GM23338 (cell line): ENCODE data around the gene SLC30A7. TPM values are rescaled to one million over a fixed set of nuclear protein-coding genes. Genes with fewer than 3 reads are reported as not detected.

Experiments
- ATAC-seq: fragments of 200-7000 bp; cut with Tn5 transposase; 3 replicates; pipeline ENCODE4 v1.9.1; 2020
- DNase-seq: peaks from one replicate; pipeline ENCODE4 v3.0.0-alpha.2; 2015; ENCODE audit warnings: low spot score
- H2AFZ ChIP-seq: fragments of 200-600 bp; sonication (generic); 2 replicates; pipeline ENCODE4 v1.8.0; 2016; ENCODE audit warnings: antibody characterized with exemption, mild to moderate bottlenecking, moderate library complexity
- H3F3A ChIP-seq: fragments of 200-600 bp; sonication (generic); replicated peaks from 2 replicates; pipeline ENCODE4 v1.8.0; 2017; ENCODE audit warnings: antibody characterized with exemption, mixed run types, low read depth
- H3K27ac ChIP-seq: fragments of 200-600 bp; sonication (generic); 2 replicates; pipeline ENCODE4 v1.6.1; 2016; ENCODE audit warnings: low read depth
- H3K27me3 ChIP-seq: fragments of 200-600 bp; sonication (generic); 2 replicates; pipeline ENCODE4 v1.8.0; 2016; ENCODE audit warnings: mild to moderate bottlenecking, mixed run types, moderate library complexity; ENCODE audit not compliant: insufficient read depth
- H3K36me3 ChIP-seq: fragments of 200-600 bp; sonication (generic); 2 replicates; pipeline ENCODE4 v1.8.0; 2016; ENCODE audit warnings: mild to moderate bottlenecking; ENCODE audit not compliant: insufficient read depth
- H3K4me1 ChIP-seq: fragments of 200-600 bp; sonication (generic); 2 replicates; pipeline ENCODE4 v1.8.0; 2016; ENCODE audit warnings: mild to moderate bottlenecking, moderate library complexity; ENCODE audit not compliant: insufficient read depth
- H3K4me2 ChIP-seq: fragments of 200-600 bp; sonication (generic); 2 replicates; pipeline ENCODE4 v1.7.1; 2017; ENCODE audit warnings: mixed run types
- H3K4me3 ChIP-seq: fragments of 200-600 bp; sonication (generic); 2 replicates; pipeline ENCODE4 v1.6.1; 2016; ENCODE audit warnings: mixed run types
- H3K79me2 ChIP-seq: fragments of 200-600 bp; sonication (generic); replicated peaks from 2 replicates; pipeline ENCODE4 v1.8.0; 2017; ENCODE audit warnings: mild to moderate bottlenecking; ENCODE audit not compliant: insufficient read depth
- H3K9me2 ChIP-seq: fragments of 200-600 bp; sonication (generic); 2 replicates; pipeline ENCODE4 v1.8.0; 2017; ENCODE audit not compliant: insufficient read depth
- H4K20me1 ChIP-seq: fragments of 200-600 bp; sonication (generic); replicated peaks from 2 replicates; pipeline ENCODE4 v1.8.0; 2017; ENCODE audit warnings: mild to moderate bottlenecking; ENCODE audit not compliant: insufficient read depth
- H3K27ac Mint-ChIP-seq: 2 replicates; pipeline ENCODE4 v1.8.0; 2020; ENCODE audit warnings: inconsistent platforms, mild to moderate bottlenecking, moderate library complexity, mixed read lengths
- H3K27me3 Mint-ChIP-seq: 3 replicates; pipeline ENCODE4 v1.8.0; 2022; ENCODE audit warnings: low read depth, mild to moderate bottlenecking, moderate library complexity, mixed read lengths, inconsistent platforms; ENCODE audit not compliant: insufficient read depth, poor library complexity
- H3K36me3 Mint-ChIP-seq: 3 replicates; pipeline ENCODE4 v1.8.0; 2021; ENCODE audit warnings: low read depth, mild to moderate bottlenecking, inconsistent platforms, moderate library complexity, mixed read lengths
- H3K4me1 Mint-ChIP-seq: 3 replicates; pipeline ENCODE4 v1.8.0; 2020; ENCODE audit warnings: mild to moderate bottlenecking, inconsistent platforms, mixed read lengths
- H3K4me3 Mint-ChIP-seq: 3 replicates; pipeline ENCODE4 v1.8.0; 2021; ENCODE audit warnings: moderate library complexity, mild to moderate bottlenecking, inconsistent platforms, mixed read lengths
- H3K9me3 Mint-ChIP-seq: 3 replicates; pipeline ENCODE4 v1.8.0; 2020; ENCODE audit warnings: moderate library complexity, mild to moderate bottlenecking, inconsistent platforms, mixed read lengths
- CREB1 ChIP-seq: fragments of 250-450 bp; sonication (Bioruptor Pico); IDR thresholded peaks from 2 replicates; pipeline ENCODE4 v1.5.0; 2020; ENCODE audit warnings: low read depth, mild to moderate bottlenecking, moderate library complexity
- CTCF ChIP-seq, 2 experiments: fragments of 200-600 bp in 1 of 2; sonication (generic) in 1 of 2; conservative IDR thresholded peaks; 2 replicates each; pipeline versions ENCODE4 v1.5.1 to v1.6.1; 2016 to 2017; ENCODE audit warnings: antibody characterized with exemption in 2 of 2, low read depth in 2 of 2, mild to moderate bottlenecking in 2 of 2, moderate library complexity in 1 of 2
- ETS1 ChIP-seq: IDR thresholded peaks from 2 replicates; pipeline ENCODE4 v1.6.1; 2016; ENCODE audit warnings: antibody characterized with exemption
- EZH2 ChIP-seq: fragments of 200-600 bp; sonication (generic); IDR thresholded peaks from one replicate; pipeline ENCODE4 v1.8.0; 2017; ENCODE audit warnings: antibody characterized with exemption, mild to moderate bottlenecking, low read depth; ENCODE audit not compliant: unreplicated experiment
- EZH2phosphoT487 ChIP-seq: fragments of 200-600 bp; sonication (generic); IDR thresholded peaks from one replicate; pipeline ENCODE4 v1.8.1; 2018; ENCODE audit warnings: antibody characterized with exemption; ENCODE audit not compliant: unreplicated experiment
- JUNB ChIP-seq: IDR thresholded peaks from one replicate; pipeline ENCODE4 v1.6.1; 2016; ENCODE audit warnings: antibody characterized with exemption; ENCODE audit not compliant: unreplicated experiment
- NANOG ChIP-seq: IDR thresholded peaks from 2 replicates; pipeline ENCODE4 v1.6.1; 2016; ENCODE audit warnings: antibody characterized with exemption, borderline replicate concordance
- POLR2AphosphoS5 ChIP-seq: IDR thresholded peaks from 2 replicates; pipeline ENCODE4 v1.6.1; 2016; ENCODE audit warnings: antibody characterized with exemption, low read depth
- STAT1 ChIP-seq: IDR thresholded peaks from one replicate; pipeline ENCODE4 v1.6.1; 2016; ENCODE audit warnings: antibody characterized with exemption; ENCODE audit not compliant: unreplicated experiment
- ZNF114 ChIP-seq: fragments of 250-450 bp; sonication (Bioruptor Pico); IDR thresholded peaks from 2 replicates; pipeline ENCODE4 v1.5.0; 2020; ENCODE audit warnings: mild to moderate bottlenecking, moderate library complexity
- ZNF331 ChIP-seq: fragments of 250-450 bp; sonication (Bioruptor Pico); IDR thresholded peaks from 2 replicates; pipeline ENCODE4 v1.5.0; 2020; ENCODE audit warnings: low read depth, mild to moderate bottlenecking, moderate library complexity
- ZNF462 ChIP-seq: fragments of 250-450 bp; sonication (Bioruptor Pico); IDR thresholded peaks from 2 replicates; pipeline ENCODE4 v1.5.0; 2020; ENCODE audit warnings: mild to moderate bottlenecking, moderate library complexity
- polyA plus RNA-seq: library from polyadenylated mRNA; unstranded; fragments of >200 nt; fragmentation: Nextera tagmentation; extraction: Ambion mirVana; gene quantifications from 2 replicates; pipeline ENCODE4 v1.2.1, GENCODE V29; 2016
- total RNA-seq: library from RNA; depleted of rRNA; stranded (reverse); fragments of >200 nt; shearing (Covaris generic); gene quantifications from 2 replicates; pipeline ENCODE4 v1.2.3, GENCODE V29; 2014

SLC30A7 gene
- total and polyA plus RNA-seq, 2 experiments from 2014 or later, result 9.8 to 25.1 TPM

- H3K36me3 Mint-ChIP-seq, result peaks cover 32% of the 10 kb centered on the region
- H3K27me3 ChIP-seq, result no peaks in the 10 kb centered on the region
- H4K20me1 ChIP-seq, result 0 out of 2 replicates have a peak, but pooled peaks cover 3% of the 10 kb centered on the region
- no peaks in the 10 kb centered on the region for H3K4me1 Mint-ChIP-seq
- no peaks in the 10 kb centered on the region for H3K27me3 Mint-ChIP-seq
- no peak overlapping the region for H3K4me3 Mint-ChIP-seq
- H3K9me3 Mint-ChIP-seq, result 0 out of 3 replicates have a peak, but pooled peaks cover 3% of the 10 kb centered on the region
- H3K4me1 ChIP-seq, result no peaks in the 10 kb centered on the region
- H3F3A ChIP-seq, result no peaks in the 10 kb centered on the region
- DNase-seq, result no peak
- H2AFZ ChIP-seq, result no peak overlapping the region
- no peak overlapping the region for H3K4me3 ChIP-seq
- H3K79me2 ChIP-seq, result no peaks in the 10 kb centered on the region; the same call in 1 of the 2 replicates
- H3K9me2 ChIP-seq, result no peaks in the 10 kb centered on the region
- no peak overlapping the region for H3K27ac ChIP-seq
- no peak for ATAC-seq
- H3K27ac Mint-ChIP-seq, result no peak overlapping the region
- TF ChIP-seq ZNF331 (no peak), EZH2 (no peak), ZNF114 (no peak), ZNF462 (CRISPR knock-in tag) (no peak), CTCF (conservative IDR thresholded peaks at IDR 0.05; ENCODE audit: low read depth in 2 of 2) (no peak), JUNB (no peak), EZH2phosphoT487 (no peak), POLR2AphosphoS5 (no peak), STAT1 (no peak), CREB1 (CRISPR knock-in tag) (no peak), ETS1 (no peak), NANOG (no peak)
- H3K4me2 ChIP-seq, result no peak overlapping the region
- peaks cover 20% of the 10 kb centered on the region; the same call in 1 of the 2 replicates for H3K36me3 ChIP-seq
These were observed 30.4 kb downstream of the SLC30A7 start for GRCh38 chr1:100926240-100926639.
